H1 (cell line): ENCODE data around the gene RNF149. TPM values are rescaled to one million over a fixed set of nuclear protein-coding genes. Genes with fewer than 3 reads are reported as not detected.

ENCODE experiments used
- CHD7 ChIP-seq: fragments of 300-600 bp; sonication (generic); IDR thresholded peaks from 2 replicates; pipeline ENCODE4 v1.7.1; 2012; ENCODE audit warnings: low read length, moderate library complexity, mild to moderate bottlenecking, inconsistent platforms; ENCODE audit not compliant: insufficient replicate concordance
- JUN ChIP-seq: IDR thresholded peaks from 2 replicates; pipeline ENCODE4 v1.6.1; 2011; ENCODE audit warnings: low read depth, mild to moderate bottlenecking, improper control_type of control experiment, low read length
- RAD21 ChIP-seq, 2 experiments: IDR thresholded peaks in 1 of 2; conservative IDR thresholded peaks in 1 of 2; 2 replicates each; pipeline ENCODE4 v1.6.1; 2011; ENCODE audit warnings: low read depth in 2 of 2, low read length in 2 of 2, improper control_type of control experiment in 1 of 2, inconsistent platforms in 1 of 2, mild to moderate bottlenecking in 1 of 2, moderate library complexity in 1 of 2
- polyA plus RNA-seq, 7 experiments: library from polyadenylated mRNA; depleted of rRNA in 3 of 7; stranded (reverse) in 5 of 7; unstranded in 2 of 7; fragments of >200 nt in 5 of 7; fragments of 200-250 nt in 2 of 7; gene quantifications; 1 replicate in 5 of 7; 2 replicates in 1 of 7; 4 replicates in 1 of 7; pipeline versions ENCODE4 v1.2.1 to v1.2.3, GENCODE V29; 2011 to 2013; ENCODE audit warnings: missing spikeins in 2 of 7, mixed read lengths in 2 of 7
- total RNA-seq: library from RNA; stranded (reverse); fragmentation: NEBNext Ultra II Directional; extraction: Animal tissue kit (Norgen Biotek cat#: 25700); gene quantifications from 2 replicates; pipeline ENCODE4 v1.2.1, GENCODE V29; 2021

Gene RNF149
- total and polyA plus RNA-seq, 2 of the 8 experiments (the other 6 are each of a cell fraction or from before 2014, with no cell fraction given), result 16.6 to 28.2 TPM

GRCh38 chr2:101293544-101293943 is 15.0 kb downstream of the RNF149 start (continued):
- TF ChIP-seq CHD7 (no peak), JUN (no peak), RAD21 (IDR thresholded peaks at IDR 0.05 in 1 of 2, conservative IDR thresholded peaks at IDR 0.05 in 1 of 2; ENCODE audit: low read depth in 2 of 2, low read length in 2 of 2) (no peak)
